Coronary artery (tissue), 2 donors: Measurements from ENCODE around the gene CCNL2.

ENCODE experiments used
- DNase-seq: peaks from one replicate; pipeline ENCODE4 v3.0.0-alpha.2; 2017; ENCODE audit warnings: low spot score
- H3K27ac ChIP-seq, 2 donors: fragments of 200-600 bp; sonication (generic); one replicate each; pipeline ENCODE4 v1.5.1; 2016 to 2019
- H3K4me3 ChIP-seq: fragments of 200-600 bp; sonication (generic); 2 replicates; pipeline ENCODE4 v1.5.1; 2016; ENCODE audit warnings: mild to moderate bottlenecking, moderate library complexity
- TF ChIP-seq, protein P1 (sequence below): fragments of 200-600 bp; sonication (generic); IDR thresholded peaks from one replicate; pipeline ENCODE4 v1.5.1; 2019; ENCODE audit warnings: antibody characterized with exemption

CCNL2 gene

DNA sequence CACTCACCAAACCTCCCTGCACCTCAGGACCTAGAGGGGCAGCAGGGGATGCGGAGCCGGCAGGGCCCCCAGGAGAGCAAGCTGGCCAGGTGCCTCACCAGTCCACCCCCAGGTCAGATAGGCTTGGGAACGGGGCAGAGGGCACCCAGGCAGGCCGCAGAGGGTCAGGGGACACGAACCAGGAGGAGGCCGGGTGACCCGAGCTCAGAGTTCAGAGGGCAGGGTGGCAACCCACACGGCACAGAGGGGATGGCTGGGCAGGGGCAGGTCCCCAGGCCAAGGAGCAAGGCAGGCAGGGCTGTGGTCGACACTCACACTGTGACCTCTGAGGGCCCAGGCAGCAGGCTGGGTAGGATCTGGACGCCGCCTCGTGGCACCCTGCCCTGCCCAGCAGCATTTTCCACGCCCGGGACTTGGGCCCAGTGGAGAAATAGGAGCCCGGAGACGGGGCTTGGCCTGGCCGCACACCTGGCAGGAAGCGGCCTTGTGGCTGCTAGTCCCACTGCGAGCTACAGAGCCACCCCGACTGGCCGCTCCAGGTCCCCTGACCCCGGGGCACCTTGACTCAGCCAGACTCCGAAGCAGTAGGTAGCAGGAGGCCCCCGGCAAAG lies 55.2 kb downstream of the CCNL2 start:
- TF ChIP-seq, protein P1, sequence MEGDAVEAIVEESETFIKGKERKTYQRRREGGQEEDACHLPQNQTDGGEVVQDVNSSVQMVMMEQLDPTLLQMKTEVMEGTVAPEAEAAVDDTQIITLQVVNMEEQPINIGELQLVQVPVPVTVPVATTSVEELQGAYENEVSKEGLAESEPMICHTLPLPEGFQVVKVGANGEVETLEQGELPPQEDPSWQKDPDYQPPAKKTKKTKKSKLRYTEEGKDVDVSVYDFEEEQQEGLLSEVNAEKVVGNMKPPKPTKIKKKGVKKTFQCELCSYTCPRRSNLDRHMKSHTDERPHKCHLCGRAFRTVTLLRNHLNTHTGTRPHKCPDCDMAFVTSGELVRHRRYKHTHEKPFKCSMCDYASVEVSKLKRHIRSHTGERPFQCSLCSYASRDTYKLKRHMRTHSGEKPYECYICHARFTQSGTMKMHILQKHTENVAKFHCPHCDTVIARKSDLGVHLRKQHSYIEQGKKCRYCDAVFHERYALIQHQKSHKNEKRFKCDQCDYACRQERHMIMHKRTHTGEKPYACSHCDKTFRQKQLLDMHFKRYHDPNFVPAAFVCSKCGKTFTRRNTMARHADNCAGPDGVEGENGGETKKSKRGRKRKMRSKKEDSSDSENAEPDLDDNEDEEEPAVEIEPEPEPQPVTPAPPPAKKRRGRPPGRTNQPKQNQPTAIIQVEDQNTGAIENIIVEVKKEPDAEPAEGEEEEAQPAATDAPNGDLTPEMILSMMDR = no peak
- no peak overlapping the region for H3K4me3 ChIP-seq
- DNase-seq = no peak
- H3K27ac ChIP-seq = no peak overlapping the region

DNA sequence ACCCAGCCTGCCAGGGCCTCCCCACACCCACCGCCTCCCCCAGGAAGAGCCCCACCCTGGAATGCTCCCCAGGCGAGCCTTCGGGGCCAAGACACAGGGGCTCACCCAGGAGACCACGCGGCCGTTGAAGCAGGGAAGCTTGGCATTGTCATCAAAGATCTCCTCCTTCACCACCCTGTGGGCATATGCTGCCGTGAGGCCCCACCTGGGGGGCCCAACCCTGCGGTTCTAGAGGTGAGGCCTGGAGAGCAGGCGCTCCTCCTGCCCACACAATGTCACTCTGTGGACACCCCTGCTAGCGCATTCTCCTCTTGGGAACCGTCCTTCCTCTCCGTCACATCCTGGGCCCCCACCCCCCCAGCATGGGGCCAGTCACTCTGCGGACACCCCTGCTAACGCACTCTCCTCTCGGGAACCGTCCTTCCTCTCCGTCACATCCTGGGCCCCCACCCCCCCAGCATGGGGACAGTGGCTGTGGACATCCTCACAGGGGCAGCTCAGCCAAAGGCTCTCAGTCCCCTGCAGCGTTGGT lies 56.5 kb downstream of the CCNL2 start:
- TF ChIP-seq, protein P1 = no peak
- DNase-seq = no peak
- Histone ChIP-seq H3K4me3 (no peak overlapping the region), H3K27ac (no peak overlapping the region)

DNA sequence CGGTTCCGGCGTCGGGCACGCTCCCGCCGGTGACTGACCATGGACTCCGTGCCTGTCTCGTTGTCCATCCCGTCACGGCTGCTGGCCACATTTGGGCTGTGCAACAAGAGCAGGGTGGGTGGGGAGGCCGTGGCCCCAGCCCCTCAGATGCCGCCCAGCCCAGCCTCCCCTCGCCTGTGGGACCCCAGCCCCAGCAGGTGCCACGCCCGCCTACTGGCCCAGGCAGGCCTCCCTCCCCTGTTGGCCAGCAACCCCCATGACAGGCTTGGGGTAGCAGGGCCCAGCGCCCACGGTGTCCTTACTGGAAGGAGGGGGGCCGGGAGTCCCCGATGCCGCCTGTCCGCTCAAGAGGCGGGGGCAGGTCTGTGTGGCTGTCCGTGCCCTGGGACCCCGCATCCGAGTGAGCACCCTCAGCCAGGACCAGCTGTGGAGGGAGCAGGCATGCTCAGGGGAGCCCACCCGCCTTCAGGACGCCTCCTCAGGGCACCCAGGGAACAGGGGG lies 57.0 kb downstream of the CCNL2 start:
- no peak overlapping the region for H3K4me3 ChIP-seq
- DNase-seq = no peak
- no peak overlapping the region for H3K27ac ChIP-seq
- TF ChIP-seq, protein P1 = no peak

DNA sequence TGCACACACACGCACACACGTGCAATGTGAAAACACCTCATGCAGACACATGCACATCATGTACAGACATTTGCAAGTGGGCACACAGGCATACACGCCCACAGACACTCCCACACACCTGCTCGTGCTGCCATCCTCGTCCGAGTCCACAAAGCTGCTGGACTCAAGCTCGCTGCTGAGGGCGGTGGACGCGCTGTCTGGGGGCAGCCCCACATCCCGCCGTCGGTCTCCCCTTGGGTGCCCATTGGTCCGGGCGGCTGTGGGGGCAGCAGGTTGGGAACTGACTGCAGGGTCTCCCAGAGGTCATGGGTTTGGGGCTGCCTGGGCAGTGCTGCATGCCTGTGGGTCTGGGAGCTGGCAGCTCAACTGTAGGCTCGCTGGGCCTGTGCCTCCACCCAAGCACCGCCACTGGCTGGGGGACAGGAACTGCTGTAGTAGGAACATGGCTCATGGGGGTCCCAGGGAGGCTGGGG lies 57.5 kb downstream of the CCNL2 start:
- no peak for DNase-seq
- Histone ChIP-seq H3K27ac (no peak overlapping the region), H3K4me3 (no peak overlapping the region)
- TF ChIP-seq, protein P1 = no peak

DNA sequence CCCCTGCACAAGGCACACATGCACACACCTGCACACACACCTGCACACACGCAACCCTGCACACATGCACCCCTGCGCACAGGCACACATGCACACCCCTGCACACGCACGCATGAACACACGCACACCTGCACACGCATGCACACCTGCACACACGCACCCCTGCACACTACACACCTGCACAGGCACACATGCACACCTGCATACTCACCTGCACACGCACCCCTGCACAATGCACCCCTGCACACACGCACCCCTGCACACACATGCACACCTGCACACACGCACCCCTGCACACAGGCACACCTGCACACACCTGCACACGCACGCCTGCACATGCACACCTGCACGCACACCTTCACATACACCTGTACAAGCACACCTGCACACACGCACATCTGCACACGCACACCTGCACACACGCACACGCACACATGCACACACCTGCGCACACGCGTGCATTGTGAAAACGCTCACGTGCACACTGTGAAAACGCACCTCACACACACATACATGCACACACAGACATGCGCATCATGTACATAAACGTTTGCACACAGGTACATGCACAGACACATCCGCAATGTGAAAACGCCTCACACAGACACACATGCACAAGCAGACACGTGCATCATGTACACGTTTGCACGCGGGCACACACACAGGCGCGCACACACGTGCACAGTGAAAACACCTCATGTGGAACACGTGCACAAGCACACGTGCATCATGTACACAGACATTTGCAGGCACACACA lies 58.2 kb downstream of the CCNL2 start:
- TF ChIP-seq, protein P1 = no peak
- no peak for DNase-seq
- Histone ChIP-seq H3K4me3 (no peak overlapping the region), H3K27ac (no peak overlapping the region)

DNA sequence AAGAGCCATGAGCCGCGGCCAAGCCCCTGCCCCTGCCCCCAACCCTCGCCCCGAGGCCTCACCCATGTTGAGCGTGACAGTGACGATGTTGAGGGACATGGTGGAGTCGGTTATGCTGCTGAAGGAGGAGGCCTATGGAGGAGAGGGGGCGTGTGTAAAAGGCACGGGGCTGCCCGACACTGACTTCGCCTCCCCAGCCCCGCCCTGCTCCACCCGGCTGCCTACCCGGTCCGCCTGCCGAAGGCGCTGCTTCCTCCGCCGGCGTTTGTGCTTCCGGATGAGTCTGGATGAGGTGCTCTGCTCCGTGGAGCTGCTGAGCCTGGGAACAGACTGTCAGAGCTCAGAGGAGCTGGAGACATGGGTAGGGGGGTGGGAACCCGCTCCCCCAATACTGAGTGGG lies 59.0 kb downstream of the CCNL2 start:
- Histone ChIP-seq H3K27ac (no peak overlapping the region), H3K4me3 (no peak overlapping the region)
- no peak for DNase-seq
- TF ChIP-seq, protein P1 = no peak
